ENCODE results near the gene PRRT1B. TPM values are rescaled to one million over a fixed set of nuclear protein-coding genes. Genes with fewer than 3 reads are reported as not detected.

Gene PRRT1B
- total RNA-seq, 1 experiment from 2014 or later = 1.2 TPM

DNA sequence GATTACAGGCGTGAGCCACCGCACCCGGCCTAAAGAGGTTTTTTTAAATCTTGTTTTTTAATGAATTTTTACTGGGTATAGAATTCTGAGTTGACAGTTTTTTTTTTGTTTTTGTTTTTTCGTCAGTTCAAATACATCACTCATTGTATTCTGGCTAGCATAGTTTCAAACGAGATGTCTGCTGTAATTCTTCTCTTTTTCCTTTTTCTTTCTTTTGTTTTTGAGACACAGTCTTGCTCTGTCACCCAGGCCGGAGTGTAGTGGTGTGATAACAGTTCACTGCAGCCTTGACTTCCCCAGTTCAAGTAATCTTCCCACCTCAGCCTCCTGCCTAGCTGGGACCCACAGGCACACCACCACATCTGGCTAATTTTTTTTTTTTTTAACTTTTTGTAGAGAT lies 2.2 kb upstream of the PRRT1B start:
- peaks cover 30% of the 10 kb centered on the region for H3K36me3 Mint-ChIP-seq

DNA sequence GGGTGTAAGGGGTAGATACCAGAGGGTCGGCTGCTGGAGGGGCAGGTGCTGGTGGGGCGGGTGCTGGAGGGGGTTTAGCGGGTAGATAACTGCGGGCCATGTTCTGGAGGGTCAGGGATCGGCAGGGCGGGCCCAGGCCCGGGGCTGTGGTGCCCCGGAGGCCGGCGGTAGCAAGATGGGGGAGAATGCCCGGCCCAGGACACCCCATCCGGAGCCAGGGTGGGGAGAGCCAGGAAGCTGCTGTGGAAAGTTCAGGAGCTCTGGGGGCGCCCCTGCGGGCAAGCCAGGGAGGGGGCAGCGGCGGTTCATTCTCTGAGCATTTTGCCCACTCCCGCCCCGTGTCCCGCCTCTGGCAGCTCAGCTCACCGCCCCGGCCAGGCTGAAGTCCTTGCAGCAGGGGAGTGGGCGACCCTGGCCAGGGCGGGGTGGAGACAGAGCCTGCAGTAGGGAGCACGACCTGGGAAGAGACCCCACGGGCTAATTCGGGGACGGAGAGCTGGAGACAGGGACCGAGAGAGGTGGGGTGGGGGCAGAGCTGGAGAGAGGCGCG lies 538 bp downstream of the PRRT1B start:
- ATAC-seq (peak; percentile 59), DNase-seq (ENCODE audit: low spot score) (no peak)
- TF ChIP-seq, protein P1, sequence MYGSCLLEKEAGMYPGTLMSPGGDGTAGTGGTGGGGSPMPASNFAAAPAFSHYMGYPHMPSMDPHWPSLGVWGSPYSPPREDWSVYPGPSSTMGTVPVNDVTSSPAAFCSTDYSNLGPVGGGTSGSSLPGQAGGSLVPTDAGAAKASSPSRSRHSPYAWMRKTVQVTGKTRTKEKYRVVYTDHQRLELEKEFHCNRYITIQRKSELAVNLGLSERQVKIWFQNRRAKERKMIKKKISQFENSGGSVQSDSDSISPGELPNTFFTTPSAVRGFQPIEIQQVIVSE (CRISPR knock-in tag; IDR thresholded peaks at IDR 0.05; ENCODE audit: borderline replicate concordance) = no peak
- TF ChIP-seq OVOL2 (CRISPR knock-in tag; IDR thresholded peaks at IDR 0.05; ENCODE audit: borderline replicate concordance) (no peak), ZNF317 (CRISPR knock-in tag; IDR thresholded peaks at IDR 0.05; ENCODE audit: borderline replicate concordance, low read depth) (no peak), NR2C2 (CRISPR knock-in tag; IDR thresholded peaks at IDR 0.05) (no peak), NFATC4 (CRISPR knock-in tag; IDR thresholded peaks at IDR 0.05) (no peak), JAZF1 (CRISPR knock-in tag; IDR thresholded peaks at IDR 0.05) (no peak), ATF1 (CRISPR knock-in tag; IDR thresholded peaks at IDR 0.05) (no peak), CBFB (CRISPR knock-in tag; IDR thresholded peaks at IDR 0.05; ENCODE audit: low read depth) (no peak), ELF4 (CRISPR knock-in tag; IDR thresholded peaks at IDR 0.05; ENCODE audit: low read depth) (no peak), ESRRA (CRISPR knock-in tag; IDR thresholded peaks at IDR 0.05; ENCODE audit: borderline replicate concordance) (no peak), SMAD4 (CRISPR knock-in tag; IDR thresholded peaks at IDR 0.05) (no peak), MXD4 (CRISPR knock-in tag; IDR thresholded peaks at IDR 0.05; ENCODE audit: borderline replicate concordance) (no peak), IRF2 (CRISPR knock-in tag; IDR thresholded peaks at IDR 0.05; ENCODE audit: borderline replicate concordance, low read depth) (no peak)
- TF ChIP-seq, protein P2, sequence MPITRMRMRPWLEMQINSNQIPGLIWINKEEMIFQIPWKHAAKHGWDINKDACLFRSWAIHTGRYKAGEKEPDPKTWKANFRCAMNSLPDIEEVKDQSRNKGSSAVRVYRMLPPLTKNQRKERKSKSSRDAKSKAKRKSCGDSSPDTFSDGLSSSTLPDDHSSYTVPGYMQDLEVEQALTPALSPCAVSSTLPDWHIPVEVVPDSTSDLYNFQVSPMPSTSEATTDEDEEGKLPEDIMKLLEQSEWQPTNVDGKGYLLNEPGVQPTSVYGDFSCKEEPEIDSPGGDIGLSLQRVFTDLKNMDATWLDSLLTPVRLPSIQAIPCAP (CRISPR knock-in tag; IDR thresholded peaks at IDR 0.05) = no peak
- TF ChIP-seq, protein P3, sequence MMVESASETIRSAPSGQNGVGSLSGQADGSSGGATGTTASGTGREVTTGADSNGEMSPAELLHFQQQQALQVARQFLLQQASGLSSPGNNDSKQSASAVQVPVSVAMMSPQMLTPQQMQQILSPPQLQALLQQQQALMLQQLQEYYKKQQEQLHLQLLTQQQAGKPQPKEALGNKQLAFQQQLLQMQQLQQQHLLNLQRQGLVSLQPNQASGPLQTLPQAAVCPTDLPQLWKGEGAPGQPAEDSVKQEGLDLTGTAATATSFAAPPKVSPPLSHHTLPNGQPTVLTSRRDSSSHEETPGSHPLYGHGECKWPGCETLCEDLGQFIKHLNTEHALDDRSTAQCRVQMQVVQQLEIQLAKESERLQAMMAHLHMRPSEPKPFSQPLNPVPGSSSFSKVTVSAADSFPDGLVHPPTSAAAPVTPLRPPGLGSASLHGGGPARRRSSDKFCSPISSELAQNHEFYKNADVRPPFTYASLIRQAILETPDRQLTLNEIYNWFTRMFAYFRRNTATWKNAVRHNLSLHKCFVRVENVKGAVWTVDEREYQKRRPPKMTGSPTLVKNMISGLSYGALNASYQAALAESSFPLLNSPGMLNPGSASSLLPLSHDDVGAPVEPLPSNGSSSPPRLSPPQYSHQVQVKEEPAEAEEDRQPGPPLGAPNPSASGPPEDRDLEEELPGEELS (CRISPR knock-in tag; IDR thresholded peaks at IDR 0.05) = no peak
- TF ChIP-seq, protein P4, sequence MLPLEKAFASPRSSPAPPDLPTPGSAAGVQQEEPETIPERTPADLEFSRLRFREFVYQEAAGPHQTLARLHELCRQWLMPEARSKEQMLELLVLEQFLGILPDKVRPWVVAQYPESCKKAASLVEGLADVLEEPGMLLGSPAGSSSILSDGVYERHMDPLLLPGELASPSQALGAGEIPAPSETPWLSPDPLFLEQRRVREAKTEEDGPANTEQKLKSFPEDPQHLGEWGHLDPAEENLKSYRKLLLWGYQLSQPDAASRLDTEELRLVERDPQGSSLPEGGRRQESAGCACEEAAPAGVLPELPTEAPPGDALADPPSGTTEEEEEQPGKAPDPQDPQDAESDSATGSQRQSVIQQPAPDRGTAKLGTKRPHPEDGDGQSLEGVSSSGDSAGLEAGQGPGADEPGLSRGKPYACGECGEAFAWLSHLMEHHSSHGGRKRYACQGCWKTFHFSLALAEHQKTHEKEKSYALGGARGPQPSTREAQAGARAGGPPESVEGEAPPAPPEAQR (CRISPR knock-in tag; IDR thresholded peaks at IDR 0.05) = no peak
- TF ChIP-seq, protein P5, sequence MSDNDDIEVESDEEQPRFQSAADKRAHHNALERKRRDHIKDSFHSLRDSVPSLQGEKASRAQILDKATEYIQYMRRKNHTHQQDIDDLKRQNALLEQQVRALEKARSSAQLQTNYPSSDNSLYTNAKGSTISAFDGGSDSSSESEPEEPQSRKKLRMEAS (CRISPR knock-in tag; IDR thresholded peaks at IDR 0.05) = no peak
- TF ChIP-seq, protein P6, sequence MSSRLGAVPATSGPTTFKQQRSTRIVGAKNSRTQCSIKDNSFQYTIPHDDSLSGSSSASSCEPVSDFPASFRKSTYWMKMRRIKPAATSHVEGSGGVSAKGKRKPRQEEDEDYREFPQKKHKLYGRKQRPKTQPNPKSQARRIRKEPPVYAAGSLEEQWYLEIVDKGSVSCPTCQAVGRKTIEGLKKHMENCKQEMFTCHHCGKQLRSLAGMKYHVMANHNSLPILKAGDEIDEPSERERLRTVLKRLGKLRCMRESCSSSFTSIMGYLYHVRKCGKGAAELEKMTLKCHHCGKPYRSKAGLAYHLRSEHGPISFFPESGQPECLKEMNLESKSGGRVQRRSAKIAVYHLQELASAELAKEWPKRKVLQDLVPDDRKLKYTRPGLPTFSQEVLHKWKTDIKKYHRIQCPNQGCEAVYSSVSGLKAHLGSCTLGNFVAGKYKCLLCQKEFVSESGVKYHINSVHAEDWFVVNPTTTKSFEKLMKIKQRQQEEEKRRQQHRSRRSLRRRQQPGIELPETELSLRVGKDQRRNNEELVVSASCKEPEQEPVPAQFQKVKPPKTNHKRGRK (CRISPR knock-in tag; IDR thresholded peaks at IDR 0.05; ENCODE audit: borderline replicate concordance) = no peak
- Mint-ChIP-seq H3K9me3 (peaks cover 53% of the 10 kb centered on the region), H3K27me3 (ENCODE audit: low read depth) (peaks cover 75% of the 10 kb centered on the region), H3K4me3 (peak overlapping the region; percentile 68), H3K27ac (no peak overlapping the region), H3K4me1 (peaks cover 7% of the 10 kb centered on the region), H3K36me3 (peaks cover 41% of the 10 kb centered on the region)
- CTCF ChIA-PET = interaction anchor here (0.6 to 2.0 kb wide), 8 partner anchors 8 to 210 kb away, joined by 3 to 11 read pairs (median 3); no protein-coding TSS in a partner anchor
- POLR2A ChIA-PET = interaction anchor here (0.7 to 1.7 kb wide), 4 partner anchors 8 to 20 kb away, joined by 3 to 7 read pairs (median 4); no protein-coding TSS in a partner anchor

More for the DNA sequence above, 2.2 kb upstream of the PRRT1B start:
- Mint-ChIP-seq H3K4me1 (peaks cover 7% of the 10 kb centered on the region), H3K27me3 (ENCODE audit: low read depth) (peaks cover 52% of the 10 kb centered on the region), H3K9me3 (peaks cover 38% of the 10 kb centered on the region), H3K27ac (no peak overlapping the region), H3K4me3 (no peak overlapping the region)
- POLR2A ChIA-PET = no interaction called here
- DNase-seq (ENCODE audit: low spot score) (no peak), ATAC-seq (no peak)
- TF ChIP-seq RORB (CRISPR knock-in tag; IDR thresholded peaks at IDR 0.05) = no peak
- TF ChIP-seq ZNF317 (CRISPR knock-in tag; IDR thresholded peaks at IDR 0.05; ENCODE audit: borderline replicate concordance, low read depth) = peak; percentile 98
- TF ChIP-seq TEAD4 (CRISPR knock-in tag; IDR thresholded peaks at IDR 0.05) = no peak
- TF ChIP-seq, protein P7, sequence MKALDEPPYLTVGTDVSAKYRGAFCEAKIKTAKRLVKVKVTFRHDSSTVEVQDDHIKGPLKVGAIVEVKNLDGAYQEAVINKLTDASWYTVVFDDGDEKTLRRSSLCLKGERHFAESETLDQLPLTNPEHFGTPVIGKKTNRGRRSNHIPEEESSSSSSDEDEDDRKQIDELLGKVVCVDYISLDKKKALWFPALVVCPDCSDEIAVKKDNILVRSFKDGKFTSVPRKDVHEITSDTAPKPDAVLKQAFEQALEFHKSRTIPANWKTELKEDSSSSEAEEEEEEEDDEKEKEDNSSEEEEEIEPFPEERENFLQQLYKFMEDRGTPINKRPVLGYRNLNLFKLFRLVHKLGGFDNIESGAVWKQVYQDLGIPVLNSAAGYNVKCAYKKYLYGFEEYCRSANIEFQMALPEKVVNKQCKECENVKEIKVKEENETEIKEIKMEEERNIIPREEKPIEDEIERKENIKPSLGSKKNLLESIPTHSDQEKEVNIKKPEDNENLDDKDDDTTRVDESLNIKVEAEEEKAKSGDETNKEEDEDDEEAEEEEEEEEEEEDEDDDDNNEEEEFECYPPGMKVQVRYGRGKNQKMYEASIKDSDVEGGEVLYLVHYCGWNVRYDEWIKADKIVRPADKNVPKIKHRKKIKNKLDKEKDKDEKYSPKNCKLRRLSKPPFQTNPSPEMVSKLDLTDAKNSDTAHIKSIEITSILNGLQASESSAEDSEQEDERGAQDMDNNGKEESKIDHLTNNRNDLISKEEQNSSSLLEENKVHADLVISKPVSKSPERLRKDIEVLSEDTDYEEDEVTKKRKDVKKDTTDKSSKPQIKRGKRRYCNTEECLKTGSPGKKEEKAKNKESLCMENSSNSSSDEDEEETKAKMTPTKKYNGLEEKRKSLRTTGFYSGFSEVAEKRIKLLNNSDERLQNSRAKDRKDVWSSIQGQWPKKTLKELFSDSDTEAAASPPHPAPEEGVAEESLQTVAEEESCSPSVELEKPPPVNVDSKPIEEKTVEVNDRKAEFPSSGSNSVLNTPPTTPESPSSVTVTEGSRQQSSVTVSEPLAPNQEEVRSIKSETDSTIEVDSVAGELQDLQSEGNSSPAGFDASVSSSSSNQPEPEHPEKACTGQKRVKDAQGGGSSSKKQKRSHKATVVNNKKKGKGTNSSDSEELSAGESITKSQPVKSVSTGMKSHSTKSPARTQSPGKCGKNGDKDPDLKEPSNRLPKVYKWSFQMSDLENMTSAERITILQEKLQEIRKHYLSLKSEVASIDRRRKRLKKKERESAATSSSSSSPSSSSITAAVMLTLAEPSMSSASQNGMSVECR (CRISPR knock-in tag; IDR thresholded peaks at IDR 0.05; ENCODE audit: borderline replicate concordance) = no peak
- TF ChIP-seq NFATC4 (CRISPR knock-in tag; IDR thresholded peaks at IDR 0.05) = no peak
- TF ChIP-seq FOXK1 (CRISPR knock-in tag; IDR thresholded peaks at IDR 0.05) = no peak
- CTCF ChIA-PET = no interaction called here
